HepG2 (cell line): ENCODE data around the gene SRSF6. TPM values are rescaled to one million over a fixed set of nuclear protein-coding genes. Genes with fewer than 3 reads are reported as not detected.

ENCODE experiments used
- GABPB1 ChIP-seq: IDR thresholded peaks from 2 replicates; pipeline ENCODE4 v1.6.1; 2016; ENCODE audit warnings: mild to moderate bottlenecking, missing genetic modification reagents, moderate library complexity, missing compliant biosample characterization
- HMG20B ChIP-seq: conservative IDR thresholded peaks from 2 replicates; pipeline ENCODE4 v1.6.1; 2016; ENCODE audit warnings: missing genetic modification reagents, missing compliant biosample characterization
- HNRNPL ChIP-seq: fragments of 200-400 bp; formaldehyde crosslinking; IDR thresholded peaks from 2 replicates; pipeline ENCODE4 v1.6.1; 2017; ENCODE audit warnings: mild to moderate bottlenecking, low read depth, low read length
- HOXD1 ChIP-seq: sonication (generic); formaldehyde crosslinking; IDR thresholded peaks from 2 replicates; pipeline ENCODE4 v1.5.0; 2020; ENCODE audit warnings: missing genetic modification reagents
- ISX ChIP-seq: sonication (generic); formaldehyde crosslinking; conservative IDR thresholded peaks from 2 replicates; pipeline ENCODE4 v1.5.0; 2020; ENCODE audit warnings: missing genetic modification reagents
- LCORL ChIP-seq, 2 experiments: fragments of 450-650 bp in 1 of 2; sonication (generic) in 1 of 2; formaldehyde crosslinking in 1 of 2; IDR thresholded peaks; 2 replicates each; pipeline versions ENCODE4 v1.5.0 to v1.6.1; 2017 to 2020; ENCODE audit warnings: antibody characterized with exemption in 1 of 2, missing genetic modification reagents in 1 of 2
- RFX1 ChIP-seq: fragments of 450-650 bp; IDR thresholded peaks from 2 replicates; pipeline ENCODE4 v1.6.1; 2017
- RFXANK ChIP-seq: IDR thresholded peaks from 2 replicates; pipeline ENCODE4 v1.6.1; 2016
- RNF219 ChIP-seq: sonication (generic); formaldehyde crosslinking; IDR thresholded peaks from 2 replicates; pipeline ENCODE4 v1.5.0; 2020; ENCODE audit warnings: mild to moderate bottlenecking, missing genetic modification reagents
- SRY ChIP-seq: sonication (generic); formaldehyde crosslinking; IDR thresholded peaks from 2 replicates; pipeline ENCODE4 v1.8.0; 2022; ENCODE audit warnings: mild to moderate bottlenecking, missing genetic modification reagents
- TBP ChIP-seq: sonication (generic); formaldehyde crosslinking; IDR thresholded peaks from 2 replicates; pipeline ENCODE4 v1.5.0; 2020; ENCODE audit warnings: missing genetic modification reagents
- TCF12 ChIP-seq, 2 experiments: fragments of 450-650 bp in 1 of 2; sonication (generic) in 1 of 2; formaldehyde crosslinking in 1 of 2; IDR thresholded peaks; 2 replicates each; pipeline versions ENCODE4 v1.6.1 to v1.8.0; 2017 to 2022; ENCODE audit warnings: antibody characterized with exemption in 1 of 2, mild to moderate bottlenecking in 1 of 2, missing genetic modification reagents in 1 of 2, moderate library complexity in 1 of 2
- TSC22D2 ChIP-seq: sonication (generic); formaldehyde crosslinking; IDR thresholded peaks from 2 replicates; pipeline ENCODE4 v1.5.1; 2020; ENCODE audit warnings: missing genetic modification reagents, mild to moderate bottlenecking, borderline replicate concordance
- ZKSCAN5 ChIP-seq: sonication (generic); formaldehyde crosslinking; IDR thresholded peaks from 2 replicates; pipeline ENCODE4 v1.5.1; 2020; ENCODE audit warnings: mild to moderate bottlenecking, missing genetic modification reagents
- ZNF12 ChIP-seq: sonication (generic); formaldehyde crosslinking; IDR thresholded peaks from 2 replicates; pipeline ENCODE4 v1.5.0; 2020; ENCODE audit warnings: missing genetic modification reagents
- ZNF160 ChIP-seq: sonication (generic); formaldehyde crosslinking; IDR thresholded peaks from 2 replicates; pipeline ENCODE4 v1.8.0; 2022; ENCODE audit warnings: mild to moderate bottlenecking, inconsistent platforms, missing genetic modification reagents
- ZNF17 ChIP-seq: sonication (generic); formaldehyde crosslinking; IDR thresholded peaks from 2 replicates; pipeline ENCODE4 v1.5.0; 2020; ENCODE audit warnings: mild to moderate bottlenecking, missing genetic modification reagents
- ZNF256 ChIP-seq: sonication (generic); formaldehyde crosslinking; conservative IDR thresholded peaks from 2 replicates; pipeline ENCODE4 v1.4.0; 2020; ENCODE audit warnings: missing genetic modification reagents
- ZNF720 ChIP-seq: sonication (generic); formaldehyde crosslinking; IDR thresholded peaks from 2 replicates; pipeline ENCODE4 v1.4.0; 2020; ENCODE audit warnings: missing genetic modification reagents
- ZNF792 ChIP-seq: IDR thresholded peaks from 2 replicates; pipeline ENCODE4 v1.6.1; 2016
- polyA plus RNA-seq, 8 experiments: library from polyadenylated mRNA; depleted of rRNA in 3 of 8; stranded (reverse) in 7 of 8; unstranded in 1 of 8; fragments of >200 nt; fragmentation: Illumina TruSeq in 4 of 8; extraction: Trizol in 4 of 8; gene quantifications; 2 replicates each; pipeline versions ENCODE4 v1.2.1 to v1.2.3, GENCODE V29; 2011 to 2016; ENCODE audit warnings: low read depth in 4 of 8, missing spikeins in 1 of 8, mixed read lengths in 1 of 8; ENCODE audit not compliant: insufficient read depth in 1 of 8
- total RNA-seq, 5 experiments: library from RNA; depleted of rRNA; stranded (reverse); fragments of >200 nt; fragmentation: Illumina TruSeq; extraction: Trizol; gene quantifications; 2 replicates each; pipeline ENCODE4 v1.2.3, GENCODE V29; 2016; ENCODE audit warnings: low read depth in 1 of 5
- TF ChIP-seq, protein P1 (sequence below): sonication (generic); formaldehyde crosslinking; IDR thresholded peaks from 2 replicates; pipeline ENCODE4 v1.9.0; 2022; ENCODE audit warnings: missing genetic modification reagents, mild to moderate bottlenecking, borderline replicate concordance
- TF ChIP-seq, protein P2 (sequence below): sonication (generic); formaldehyde crosslinking; IDR thresholded peaks from 2 replicates; pipeline ENCODE4 v1.5.1; 2020; ENCODE audit warnings: missing genetic modification reagents, mild to moderate bottlenecking, borderline replicate concordance
- TF ChIP-seq, protein P3 (sequence below): sonication (generic); IDR thresholded peaks from 2 replicates; pipeline ENCODE4 v1.6.1; 2016; ENCODE audit warnings: low read depth, borderline replicate concordance

Gene SRSF6
- total and polyA plus RNA-seq, 2 of the 13 experiments (the other 11 are each of a cell fraction or from before 2014, with no cell fraction given), result 156 to 194 TPM

GRCh38 chr20:43457640-43458421, at the start of gene SRSF6 (continued):
- TF ChIP-seq RNF219 (CRISPR knock-in tag), result peak; percentile 93; the same call in 1 of the 2 replicates
- TF ChIP-seq ZNF256, result peak; percentile 95
- TF ChIP-seq ZNF792 (CRISPR knock-in tag), result peak; percentile 87
- no peak for TF ChIP-seq ZKSCAN5 (CRISPR knock-in tag)
- no peak for TF ChIP-seq LCORL (IDR thresholded peaks at IDR 0.05)
- TF ChIP-seq LCORL (CRISPR knock-in tag; IDR thresholded peaks at IDR 0.05), result peak; percentile 85
- TF ChIP-seq, protein P1, sequence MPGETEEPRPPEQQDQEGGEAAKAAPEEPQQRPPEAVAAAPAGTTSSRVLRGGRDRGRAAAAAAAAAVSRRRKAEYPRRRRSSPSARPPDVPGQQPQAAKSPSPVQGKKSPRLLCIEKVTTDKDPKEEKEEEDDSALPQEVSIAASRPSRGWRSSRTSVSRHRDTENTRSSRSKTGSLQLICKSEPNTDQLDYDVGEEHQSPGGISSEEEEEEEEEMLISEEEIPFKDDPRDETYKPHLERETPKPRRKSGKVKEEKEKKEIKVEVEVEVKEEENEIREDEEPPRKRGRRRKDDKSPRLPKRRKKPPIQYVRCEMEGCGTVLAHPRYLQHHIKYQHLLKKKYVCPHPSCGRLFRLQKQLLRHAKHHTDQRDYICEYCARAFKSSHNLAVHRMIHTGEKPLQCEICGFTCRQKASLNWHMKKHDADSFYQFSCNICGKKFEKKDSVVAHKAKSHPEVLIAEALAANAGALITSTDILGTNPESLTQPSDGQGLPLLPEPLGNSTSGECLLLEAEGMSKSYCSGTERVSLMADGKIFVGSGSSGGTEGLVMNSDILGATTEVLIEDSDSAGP (CRISPR knock-in tag), result peak; percentile 97
- TF ChIP-seq HOXD1 (CRISPR knock-in tag), result peak; percentile 96
- TF ChIP-seq TCF12 (IDR thresholded peaks at IDR 0.05), result no peak
- TF ChIP-seq TCF12 (CRISPR knock-in tag; IDR thresholded peaks at IDR 0.05), result peak; percentile 85; the same call in 1 of the 2 replicates
- no peak for TF ChIP-seq RFX1
- peak; percentile 89 for TF ChIP-seq HMG20B (CRISPR knock-in tag)
- peak; percentile 51; the same call in 1 of the 2 replicates for TF ChIP-seq TBP (CRISPR knock-in tag)
- TF ChIP-seq, protein P2, sequence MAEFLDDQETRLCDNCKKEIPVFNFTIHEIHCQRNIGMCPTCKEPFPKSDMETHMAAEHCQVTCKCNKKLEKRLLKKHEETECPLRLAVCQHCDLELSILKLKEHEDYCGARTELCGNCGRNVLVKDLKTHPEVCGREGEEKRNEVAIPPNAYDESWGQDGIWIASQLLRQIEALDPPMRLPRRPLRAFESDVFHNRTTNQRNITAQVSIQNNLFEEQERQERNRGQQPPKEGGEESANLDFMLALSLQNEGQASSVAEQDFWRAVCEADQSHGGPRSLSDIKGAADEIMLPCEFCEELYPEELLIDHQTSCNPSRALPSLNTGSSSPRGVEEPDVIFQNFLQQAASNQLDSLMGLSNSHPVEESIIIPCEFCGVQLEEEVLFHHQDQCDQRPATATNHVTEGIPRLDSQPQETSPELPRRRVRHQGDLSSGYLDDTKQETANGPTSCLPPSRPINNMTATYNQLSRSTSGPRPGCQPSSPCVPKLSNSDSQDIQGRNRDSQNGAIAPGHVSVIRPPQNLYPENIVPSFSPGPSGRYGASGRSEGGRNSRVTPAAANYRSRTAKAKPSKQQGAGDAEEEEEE (CRISPR knock-in tag), result peak; percentile 79; the same call in 1 of the 2 replicates
- TF ChIP-seq ZNF160 (CRISPR knock-in tag), result peak; percentile 97
- no peak; the same call in 1 of the 2 replicates for TF ChIP-seq ZNF720
- peak; percentile 100 for TF ChIP-seq SRY (CRISPR knock-in tag)
- 0 out of 2 replicates have a peak, but pooled peaks have one; percentile 86 for TF ChIP-seq ZNF17 (CRISPR knock-in tag)
- TF ChIP-seq RFXANK, result no peak; the same call in 1 of the 2 replicates
- TF ChIP-seq HNRNPL, result peak; percentile 90
- peak; percentile 85 for TF ChIP-seq GABPB1 (CRISPR knock-in tag)
- peak; percentile 97 for TF ChIP-seq TSC22D2 (CRISPR knock-in tag)
- 0 out of 2 replicates have a peak, but pooled peaks have one; percentile 8 for TF ChIP-seq ISX (CRISPR knock-in tag)
- peak; percentile 58; the same call in 1 of the 2 replicates for TF ChIP-seq ZNF12 (CRISPR knock-in tag)
- TF ChIP-seq, protein P3, sequence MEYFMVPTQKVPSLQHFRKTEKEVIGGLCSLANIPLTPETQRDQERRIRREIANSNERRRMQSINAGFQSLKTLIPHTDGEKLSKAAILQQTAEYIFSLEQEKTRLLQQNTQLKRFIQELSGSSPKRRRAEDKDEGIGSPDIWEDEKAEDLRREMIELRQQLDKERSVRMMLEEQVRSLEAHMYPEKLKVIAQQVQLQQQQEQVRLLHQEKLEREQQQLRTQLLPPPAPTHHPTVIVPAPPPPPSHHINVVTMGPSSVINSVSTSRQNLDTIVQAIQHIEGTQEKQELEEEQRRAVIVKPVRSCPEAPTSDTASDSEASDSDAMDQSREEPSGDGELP, result 0 out of 2 replicates have a peak, but pooled peaks have one; percentile 18
